B cell (primary cell): Measurements from ENCODE around the gene AZU1. TPM values are rescaled to one million over a fixed set of nuclear protein-coding genes. Genes with fewer than 3 reads are reported as not detected.

Experiments
- ATAC-seq: fragments of 200-7000 bp; cut with Tn5 transposase; one replicate; pipeline ENCODE4 v1.10.0; 2021; ENCODE audit warnings: low read depth, mild to moderate bottlenecking, moderate number of reproducible peaks, moderate library complexity
- CTCF ChIA-PET: fragments of 350-600 bp; sonication (Branson Sonifier 250); formaldehyde crosslinking; loops from one replicate; lab custom pipeline; 2021; ENCODE audit warnings: antibody characterized with exemption, inconsistent platforms; lab: Charles Lee
- POLR2A ChIA-PET: fragments of 350-600 bp; sonication (Branson Sonifier 250); formaldehyde crosslinking; loops from one replicate; lab custom pipeline; 2021; ENCODE audit warnings: antibody characterized with exemption; lab: Charles Lee
- DNase-seq: peaks from one replicate; pipeline ENCODE4 v3.0.0; 2013
- H2AFZ ChIP-seq: 2 replicates; pipeline ENCODE4 v1.6.1; 2012; ENCODE audit warnings: mild to moderate bottlenecking, low read depth, low read length; ENCODE audit not compliant: insufficient read depth, poor library complexity, severe bottlenecking
- H3K27ac ChIP-seq, 2 donors: 1 replicate in 1 of 2; 2 replicates in 1 of 2; pipeline ENCODE4 v1.5.1; 2012 to 2013; ENCODE audit warnings: low read length in 2 of 2, mild to moderate bottlenecking in 2 of 2, moderate library complexity in 1 of 2
- H3K27me3 ChIP-seq, 4 experiments: fragments of 200-600 bp in 1 of 4; sonication (generic) in 1 of 4; replicated peaks in 1 of 4; 1 replicate in 2 of 4; 2 replicates in 2 of 4; pipeline versions ENCODE4 v1.6.1 to v1.7.0; 2013 to 2016; ENCODE audit warnings: low read length in 3 of 4, mild to moderate bottlenecking in 2 of 4, mixed read lengths in 1 of 4, moderate library complexity in 1 of 4; ENCODE audit not compliant: insufficient read depth in 4 of 4, control insufficient read depth in 3 of 4; ENCODE audit errors: control extremely low read depth in 1 of 4
- H3K36me3 ChIP-seq, 2 experiments: replicated peaks in 1 of 2; 1 replicate in 1 of 2; 2 replicates in 1 of 2; pipeline versions ENCODE4 v1.6.1 to v1.7.1; 2013; ENCODE audit warnings: low read length in 1 of 2; ENCODE audit not compliant: insufficient read depth in 2 of 2, control insufficient read depth in 1 of 2; ENCODE audit errors: control extremely low read depth in 1 of 2, extremely low read depth in 1 of 2
- H3K4me1 ChIP-seq, 2 donors: fragments of 200-600 bp in 1 of 2; sonication (generic) in 1 of 2; 1 replicate in 1 of 2; 2 replicates in 1 of 2; pipeline versions ENCODE4 v1.5.1 to v1.6.1; 2013 to 2017; ENCODE audit warnings: low read length in 2 of 2; ENCODE audit not compliant: control insufficient read depth in 2 of 2, insufficient read depth in 2 of 2
- H3K4me2 ChIP-seq: replicated peaks from 2 replicates; pipeline ENCODE3; 2012; ENCODE audit warnings: mild to moderate bottlenecking, low read depth, low read length; ENCODE audit not compliant: poor library complexity, severe bottlenecking
- H3K4me3 ChIP-seq, 5 experiments: fragments of 200-600 bp in 1 of 5; sonication (generic) in 1 of 5; 1 replicate in 3 of 5; 2 replicates in 2 of 5; pipeline versions ENCODE4 v1.5.1 to v1.7.0; 2011 to 2016; ENCODE audit warnings: low read length in 4 of 5, mild to moderate bottlenecking in 4 of 5, low read depth in 2 of 5, control low read depth in 1 of 5, moderate library complexity in 1 of 5; ENCODE audit not compliant: insufficient read depth in 1 of 5; ENCODE audit errors: control extremely low read depth in 1 of 5, extremely low read depth in 1 of 5
- H3K79me2 ChIP-seq: fragments of 200-600 bp; sonication (generic); one replicate; pipeline ENCODE4 v1.6.0; 2016; ENCODE audit warnings: low read length; ENCODE audit not compliant: control insufficient read depth, insufficient read depth
- H3K9ac ChIP-seq: fragments of 200-600 bp; sonication (generic); 2 replicates; pipeline ENCODE4 v1.6.1; 2017; ENCODE audit warnings: mild to moderate bottlenecking, low read length, moderate library complexity
- H3K9me3 ChIP-seq, 3 donors: one replicate each; pipeline versions ENCODE4 v1.6.1 to v1.7.1; 2013; ENCODE audit warnings: low read length in 2 of 3; ENCODE audit not compliant: control insufficient read depth in 2 of 3, insufficient read depth in 1 of 3; ENCODE audit errors: control extremely low read depth in 1 of 3
- H4K20me1 ChIP-seq: 2 replicates; pipeline ENCODE4 v1.6.0; 2012; ENCODE audit warnings: mild to moderate bottlenecking, low read length; ENCODE audit not compliant: insufficient read depth, control insufficient read depth, poor library complexity, severe bottlenecking
- H3K27ac Mint-ChIP-seq: one replicate; pipeline ENCODE4 v1.8.0; 2021; ENCODE audit warnings: mixed read lengths
- H3K27me3 Mint-ChIP-seq: one replicate; pipeline ENCODE4 v1.8.0; 2021; ENCODE audit warnings: mixed read lengths
- H3K4me1 Mint-ChIP-seq: one replicate; pipeline ENCODE4 v1.8.0; 2021; ENCODE audit warnings: mixed read lengths
- H3K4me3 Mint-ChIP-seq: one replicate; pipeline ENCODE4 v1.8.0; 2021; ENCODE audit warnings: mixed read lengths
- H3K9me3 Mint-ChIP-seq: one replicate; pipeline ENCODE4 v1.8.0; 2022; ENCODE audit warnings: mixed read lengths; ENCODE audit not compliant: insufficient read depth
- EZH2 ChIP-seq: IDR thresholded peaks from 2 replicates; pipeline ENCODE4 v1.6.1; 2012; ENCODE audit warnings: borderline replicate concordance, low read depth, mild to moderate bottlenecking, moderate library complexity, low read length; ENCODE audit not compliant: insufficient read depth, poor library complexity, severe bottlenecking
- WGBS: methylation state at CpG from one replicate; pipeline ENCODE4 v1.1.5; 2013; ENCODE audit warnings: missing lambda C conversion rate; ENCODE audit not compliant: insufficient coverage; 5-methylcytosine and 5-hydroxymethylcytosine counted together
- intact Hi-C: fragments of 100-400 bp; cut with micrococcal nuclease; formaldehyde crosslinking; loops from one replicate; pipeline ENCODE4 v1.10.0; 2022
- polyA plus RNA-seq: library from polyadenylated mRNA; depleted of rRNA; stranded (reverse); fragments of >200 nt; gene quantifications from 2 replicates; pipeline ENCODE4 v1.2.3, GENCODE V29; 2012
- total RNA-seq, 2 donors: library from RNA; stranded (reverse); fragments of 120-200 nt in 1 of 2; gene quantifications; 1 replicate in 1 of 2; 2 replicates in 1 of 2; pipeline versions ENCODE4 v1.2.3 to v1.2.4, GENCODE V29; 2013 to 2022
- TF ChIP-seq, protein P1 (sequence below): fragments of 200-600 bp; IDR thresholded peaks from one replicate; pipeline ENCODE4 v1.8.0; 2022; ENCODE audit warnings: antibody characterized with exemption, mild to moderate bottlenecking

The AZU1 gene
- total and polyA plus RNA-seq, 2 donors (not counting 1 experiment from before 2014, with no cell fraction given), result 0.13 to 0.44 TPM

DNA sequence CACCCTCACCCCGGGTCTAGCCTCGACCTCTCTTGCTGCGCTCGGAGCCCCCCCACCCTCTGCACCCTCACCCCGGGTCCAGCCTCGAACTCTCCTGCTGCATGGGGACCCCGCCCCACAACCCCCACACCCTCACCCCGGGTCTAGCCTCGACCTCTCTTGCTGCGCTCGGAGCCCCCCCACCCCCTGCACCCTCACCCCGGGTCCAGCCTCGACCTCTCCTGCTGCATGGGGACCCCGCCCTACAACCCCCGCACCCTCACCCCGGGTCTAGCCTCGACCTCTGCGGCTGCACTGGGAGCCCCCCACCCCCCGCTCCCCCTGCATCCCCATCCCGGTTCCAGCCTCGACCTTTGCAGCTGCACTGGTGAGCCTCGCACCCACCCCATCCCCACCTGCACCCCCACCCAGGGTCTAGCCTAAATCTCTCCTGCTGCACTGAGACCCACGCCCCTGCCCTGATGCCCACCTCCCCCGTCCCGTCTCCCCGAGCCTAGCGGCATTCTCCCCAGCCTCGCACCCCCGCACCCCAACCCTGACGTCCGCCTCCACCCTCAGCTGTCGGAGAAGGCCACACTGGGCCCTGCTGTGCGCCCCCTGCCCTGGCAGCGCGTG lies 33.6 kb downstream of the AZU1 start:
- H3K36me3 ChIP-seq, result no peaks in the 10 kb centered on the region
- H3K27me3 ChIP-seq, result peaks cover 0 to 38% (median 8%) of the 10 kb centered on the region in 4 experiments
- Mint-ChIP-seq H3K4me1 (peaks cover 19% of the 10 kb centered on the region), H3K27ac (no peak overlapping the region), H3K4me3 (peak overlapping the region; percentile 16), H3K9me3 (no peaks in the 10 kb centered on the region), H3K27me3 (peaks cover 7% of the 10 kb centered on the region)
- ChIA-PET POLR2A (interaction anchor here (1.0 kb wide), 1 partner anchor 23 kb away, joined by 7 read pairs; no protein-coding TSS in a partner anchor), CTCF (interaction anchor here (7.5 kb wide), 1 partner anchor 60 kb away, joined by 72 read pairs; no protein-coding TSS in a partner anchor)
- no peak overlapping the region for H3K4me3 ChIP-seq
- intact Hi-C loops, result no loop called here
- 74% methylated on average over 21 of the region's 35 CpGs for WGBS
- no peak overlapping the region for H3K27ac ChIP-seq
- peaks cover 0 to 41% (median 0%) of the 10 kb centered on the region in 3 donors for H3K9me3 ChIP-seq
- H3K79me2 ChIP-seq, result no peaks in the 10 kb centered on the region
- ATAC-seq (no peak), DNase-seq (no peak)
- peak overlapping the region; percentile 87 for H3K4me2 ChIP-seq
- H3K4me1 ChIP-seq, result peaks cover 29 to 51% of the 10 kb centered on the region in 2 donors
- H3K9ac ChIP-seq, result no peak overlapping the region
- peak overlapping the region; percentile 51 for H2AFZ ChIP-seq
- H4K20me1 ChIP-seq, result no peaks in the 10 kb centered on the region
- TF ChIP-seq EZH2, result no peak
- TF ChIP-seq, protein P1, sequence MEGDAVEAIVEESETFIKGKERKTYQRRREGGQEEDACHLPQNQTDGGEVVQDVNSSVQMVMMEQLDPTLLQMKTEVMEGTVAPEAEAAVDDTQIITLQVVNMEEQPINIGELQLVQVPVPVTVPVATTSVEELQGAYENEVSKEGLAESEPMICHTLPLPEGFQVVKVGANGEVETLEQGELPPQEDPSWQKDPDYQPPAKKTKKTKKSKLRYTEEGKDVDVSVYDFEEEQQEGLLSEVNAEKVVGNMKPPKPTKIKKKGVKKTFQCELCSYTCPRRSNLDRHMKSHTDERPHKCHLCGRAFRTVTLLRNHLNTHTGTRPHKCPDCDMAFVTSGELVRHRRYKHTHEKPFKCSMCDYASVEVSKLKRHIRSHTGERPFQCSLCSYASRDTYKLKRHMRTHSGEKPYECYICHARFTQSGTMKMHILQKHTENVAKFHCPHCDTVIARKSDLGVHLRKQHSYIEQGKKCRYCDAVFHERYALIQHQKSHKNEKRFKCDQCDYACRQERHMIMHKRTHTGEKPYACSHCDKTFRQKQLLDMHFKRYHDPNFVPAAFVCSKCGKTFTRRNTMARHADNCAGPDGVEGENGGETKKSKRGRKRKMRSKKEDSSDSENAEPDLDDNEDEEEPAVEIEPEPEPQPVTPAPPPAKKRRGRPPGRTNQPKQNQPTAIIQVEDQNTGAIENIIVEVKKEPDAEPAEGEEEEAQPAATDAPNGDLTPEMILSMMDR, result no peak
